Breast epithelium (tissue), 3 donors: ENCODE results near the gene MT1B.

Experiments
- CTCF ChIP-seq, 3 donors: fragments of 450-650 bp; IDR thresholded peaks; one replicate each; pipeline ENCODE4 v1.5.1; 2016 to 2017; ENCODE audit warnings: antibody characterized with exemption in 3 of 3, mild to moderate bottlenecking in 3 of 3, moderate library complexity in 3 of 3
- POLR2A ChIP-seq: fragments of 450-650 bp; IDR thresholded peaks from one replicate; pipeline ENCODE4 v1.6.1; 2016; ENCODE audit warnings: antibody characterized with exemption, mild to moderate bottlenecking, moderate library complexity
- POLR2AphosphoS5 ChIP-seq, 3 donors: sonication (generic); formaldehyde crosslinking; IDR thresholded peaks; one replicate each; pipeline ENCODE4 v1.6.1; 2017; ENCODE audit warnings: antibody characterized with exemption in 3 of 3

DNA sequence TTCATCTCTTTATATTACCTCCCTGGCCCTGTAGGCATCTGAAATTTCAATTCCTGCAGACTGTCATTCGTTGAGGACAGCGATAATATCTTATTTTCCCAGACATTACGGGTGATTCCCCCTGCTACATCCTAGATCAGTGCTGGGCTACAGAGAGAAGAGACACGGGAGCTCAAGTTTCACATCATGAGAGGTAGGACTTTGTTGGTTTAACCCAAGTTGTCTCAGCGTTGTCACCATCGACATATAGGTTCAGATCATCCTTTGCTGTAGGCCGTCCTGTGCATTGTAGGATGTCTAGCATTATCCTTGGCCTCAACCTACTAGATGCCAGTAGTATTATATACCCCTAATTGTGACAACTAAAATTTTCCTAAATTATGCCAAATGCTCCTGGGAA is 49.8 kb downstream of the MT1B start:
- TF ChIP-seq POLR2AphosphoS5 (IDR thresholded peaks at IDR 0.05) (no peak), POLR2A (no peak), CTCF (IDR thresholded peaks at IDR 0.05) (no peak)
